Raji (cell line): ENCODE data around the gene KCNIP3.

Experiments
- POLR2A ChIP-seq: IDR thresholded peaks from 2 replicates; pipeline ENCODE4 v1.6.1; 2011; ENCODE audit warnings: low read depth, low read length, control low read depth; ENCODE audit not compliant: insufficient read depth

Gene KCNIP3

GRCh38 chr2:95300450-95300849 lies 3.3 kb downstream of the KCNIP3 start:
- no peak for TF ChIP-seq POLR2A

- no peak for TF ChIP-seq POLR2A
These were observed 4.0 kb downstream of the KCNIP3 start for GRCh38 chr2:95301186-95301585.

GRCh38 chr2:95301876-95302641 lies 4.9 kb downstream of the KCNIP3 start:
- TF ChIP-seq POLR2A: no peak

DNA sequence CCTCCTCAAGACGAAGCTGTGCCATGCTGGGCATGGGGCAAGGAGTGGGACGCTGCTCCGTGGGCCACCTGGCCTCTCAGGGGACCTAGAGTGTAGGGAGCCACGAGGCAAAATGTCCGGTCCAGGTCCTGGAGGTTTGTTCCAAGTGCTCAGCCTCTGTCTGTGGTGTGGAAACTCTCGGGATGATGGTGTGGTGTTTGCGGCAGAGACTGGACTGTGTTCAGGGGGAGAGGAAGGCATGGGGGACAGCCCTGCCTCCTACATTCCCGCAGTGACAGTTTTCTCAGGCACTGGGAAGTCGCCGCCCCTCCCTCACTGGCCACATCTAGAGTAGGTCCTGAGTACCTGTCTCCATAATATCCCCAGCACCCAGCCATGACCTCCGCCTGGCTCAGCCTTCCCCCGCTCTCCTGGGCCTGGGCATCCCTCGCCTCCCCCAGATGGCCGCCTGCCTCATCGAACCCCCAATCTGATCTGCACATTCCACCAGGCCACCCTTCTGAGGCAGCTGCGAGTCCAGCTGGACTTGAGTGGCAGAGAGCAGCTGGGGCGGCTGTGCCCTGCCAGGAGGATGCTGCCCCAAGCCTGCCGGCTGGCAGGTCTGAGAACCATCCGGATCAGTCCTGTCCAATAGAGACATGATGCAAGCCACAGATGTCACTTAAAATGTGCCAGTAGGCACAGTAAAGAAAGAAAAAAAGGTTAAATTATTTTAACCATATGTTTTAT lies 6.2 kb downstream of the KCNIP3 start:
- no peak for TF ChIP-seq POLR2A

DNA sequence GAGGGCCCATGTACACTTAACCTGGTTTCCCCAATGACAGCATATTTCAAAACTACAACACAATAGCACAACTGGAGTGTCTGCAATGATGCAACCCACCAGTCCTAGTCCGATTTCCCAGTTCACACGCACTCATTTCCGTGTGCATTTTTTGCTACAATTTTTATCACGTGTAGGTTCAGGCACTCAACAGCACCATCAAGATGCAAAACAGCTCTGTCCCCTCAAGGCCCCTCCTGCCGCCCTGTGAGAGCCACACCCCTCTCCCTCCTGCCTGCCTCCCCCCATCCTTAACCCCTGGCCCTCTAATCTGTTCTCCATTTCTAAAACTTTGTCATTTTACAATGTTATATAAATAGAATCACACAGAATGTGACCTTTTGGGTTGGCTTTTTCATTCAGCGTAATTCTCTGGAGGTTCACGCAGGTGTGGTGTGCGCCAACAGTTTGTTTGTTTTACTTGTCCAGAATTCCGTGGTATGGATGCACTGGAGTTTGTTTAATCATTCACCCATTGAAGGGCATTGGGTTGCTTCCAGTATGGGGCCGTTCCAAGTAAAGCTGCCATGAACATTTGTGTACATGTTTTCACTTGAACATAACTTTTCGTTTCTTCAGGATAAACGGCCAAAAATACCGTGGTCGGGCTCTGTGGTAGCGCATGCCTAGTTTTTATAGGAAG lies 8.4 kb downstream of the KCNIP3 start:
- TF ChIP-seq POLR2A: no peak

- TF ChIP-seq POLR2A: no peak
These were observed 9.3 kb downstream of the KCNIP3 start for GRCh38 chr2:95306336-95306895.

- no peak for TF ChIP-seq POLR2A
These were observed 9.9 kb downstream of the KCNIP3 start for GRCh38 chr2:95307036-95307435.

- TF ChIP-seq POLR2A: no peak
These were observed 10.7 kb downstream of the KCNIP3 start for GRCh38 chr2:95307878-95308277.

GRCh38 chr2:95308426-95308990 lies 11.4 kb downstream of the KCNIP3 start:
- no peak for TF ChIP-seq POLR2A

DNA sequence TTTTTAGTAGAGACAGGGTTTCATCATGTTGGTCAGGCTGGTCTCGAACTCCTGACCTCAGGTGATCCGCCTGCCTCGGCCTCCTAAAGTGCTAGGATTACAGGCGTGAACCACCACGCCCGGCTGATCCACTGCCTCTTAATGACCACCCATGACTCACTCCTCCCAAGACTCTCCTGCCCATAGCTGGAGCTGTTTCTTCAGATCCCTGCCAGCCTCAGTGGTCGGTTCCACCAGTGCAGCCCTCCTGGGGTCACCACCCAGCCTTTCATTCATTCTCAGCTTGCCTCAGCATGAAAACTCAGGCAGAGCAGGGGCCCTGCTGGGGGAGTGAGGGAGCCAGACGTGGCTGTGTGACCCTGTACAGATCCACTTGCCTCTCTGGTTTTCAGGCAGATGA lies 12.5 kb downstream of the KCNIP3 start:
- TF ChIP-seq POLR2A: no peak

DNA sequence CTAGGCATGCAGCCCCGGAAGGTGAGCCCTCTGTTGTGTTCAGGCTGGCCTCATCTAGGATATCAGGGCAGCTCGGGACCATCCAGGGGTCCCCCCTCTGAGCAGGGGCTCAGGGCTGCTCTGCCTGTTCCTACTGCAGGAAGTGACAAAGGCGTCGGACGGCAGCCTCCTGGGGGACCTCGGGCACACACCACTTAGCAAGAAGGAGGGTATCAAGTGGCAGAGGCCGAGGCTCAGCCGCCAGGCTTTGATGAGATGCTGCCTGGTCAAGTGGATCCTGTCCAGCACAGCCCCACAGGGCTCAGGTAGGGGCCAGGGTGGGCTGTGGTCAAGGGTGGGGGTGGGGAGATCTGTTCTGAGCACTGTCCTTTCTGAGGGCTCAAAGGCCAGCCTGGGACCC lies 13.1 kb downstream of the KCNIP3 start:
- no peak for TF ChIP-seq POLR2A

GRCh38 chr2:95310651-95311050 lies 13.5 kb downstream of the KCNIP3 start:
- TF ChIP-seq POLR2A: no peak

- no peak for TF ChIP-seq POLR2A
These were observed 14.8 kb downstream of the KCNIP3 start for GRCh38 chr2:95311815-95312542.

DNA sequence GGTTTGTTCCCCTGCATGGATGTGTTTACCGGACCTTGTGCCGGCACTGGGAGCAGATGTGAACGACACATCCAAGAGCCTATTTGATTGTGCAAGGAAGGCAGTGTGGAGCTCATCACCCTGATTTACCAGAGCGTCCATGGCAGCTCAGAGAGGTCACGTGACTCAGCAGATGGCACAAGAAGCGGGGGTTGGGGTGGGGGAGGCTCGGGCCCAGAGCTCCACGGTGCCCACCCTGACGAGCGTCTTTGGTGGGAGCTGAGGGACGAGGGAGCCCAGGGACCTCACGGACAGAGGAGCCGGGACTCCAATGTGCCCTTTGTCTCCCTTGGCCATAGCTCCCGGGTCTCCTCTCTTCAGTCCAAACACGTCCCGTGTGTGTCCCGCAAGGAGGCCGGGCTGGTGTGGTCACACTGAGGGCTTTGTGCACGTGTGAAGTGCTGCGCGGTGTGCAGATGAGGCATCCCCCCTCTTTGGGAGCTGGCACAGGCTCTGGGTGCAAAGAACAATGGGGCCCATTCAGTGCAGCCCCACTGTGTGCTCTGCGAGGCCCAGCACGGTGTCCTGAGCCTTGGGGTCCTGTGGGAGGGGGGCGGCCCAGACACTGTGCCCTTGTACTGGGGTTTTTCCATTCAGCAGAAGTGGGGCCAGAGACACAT lies 15.5 kb downstream of the KCNIP3 start:
- no peak for TF ChIP-seq POLR2A
